Measurements from ENCODE around the gene HPSE2.

- no peak for TF ChIP-seq CTCF (IDR thresholded peaks at IDR 0.05; ENCODE audit: low read depth, low read length)
- TF ChIP-seq POLR2A (IDR thresholded peaks at IDR 0.05; ENCODE audit: extremely low read depth, insufficient read length): no peak
- TF ChIP-seq MAX (IDR thresholded peaks at IDR 0.05; ENCODE audit: low read depth, low read length): no peak
Measured at GRCh38 chr10:98808282-98808892, 427.3 kb downstream of the HPSE2 start.
